NCI-H2107 treated with DMSO at 0.1 percent for 48 hours (cell line): Measurements from ENCODE around the gene CEP55.

Experiments
- DNase-seq: peaks from one replicate; lab custom pipeline; 2025; ENCODE audit not compliant: unreplicated experiment; lab: John Stamatoyannopoulos, UW

Gene CEP55

GRCh38 chr10:93468461-93469213 lies 27.8 kb upstream of the CEP55 start:
- no peak for DNase-seq

GRCh38 chr10:93469454-93469853 lies 27.0 kb upstream of the CEP55 start:
- DNase-seq = no peak

- DNase-seq = no peak
Measured at GRCh38 chr10:93471110-93471651, 25.2 kb upstream of the CEP55 start.

- DNase-seq = no peak
Measured at GRCh38 chr10:93473161-93473560, 23.3 kb upstream of the CEP55 start.

GRCh38 chr10:93473804-93474472 lies 22.5 kb upstream of the CEP55 start:
- no peak for DNase-seq

GRCh38 chr10:93475227-93475626 lies 21.2 kb upstream of the CEP55 start:
- DNase-seq = no peak

- DNase-seq = no peak
Measured at GRCh38 chr10:93475871-93476270, 20.5 kb upstream of the CEP55 start.

GRCh38 chr10:93476756-93477155 lies 19.7 kb upstream of the CEP55 start:
- no peak for DNase-seq

- DNase-seq = no peak
Measured at GRCh38 chr10:93478873-93479272, 17.5 kb upstream of the CEP55 start.

GRCh38 chr10:93481637-93482144 lies 14.7 kb upstream of the CEP55 start:
- DNase-seq = no peak

- peak; percentile 24 for DNase-seq
Measured at GRCh38 chr10:93482145-93482834, 14.1 kb upstream of the CEP55 start, which contains the start of gene MYOF. Gene MYOF, minus strand, starts transcription at chr10:93482334. Its CDS starts 140 bp downstream, at chr10:93482194.

GRCh38 chr10:93485690-93486089 lies 10.7 kb upstream of the CEP55 start:
- DNase-seq = no peak

GRCh38 chr10:93488956-93489528 lies 7.4 kb upstream of the CEP55 start:
- DNase-seq = no peak

GRCh38 chr10:93491602-93492121 lies 4.8 kb upstream of the CEP55 start:
- DNase-seq = no peak

GRCh38 chr10:93493162-93493561 lies 3.2 kb upstream of the CEP55 start:
- no peak for DNase-seq

- DNase-seq = no peak
Measured at GRCh38 chr10:93494494-93494893, 1.9 kb upstream of the CEP55 start.

GRCh38 chr10:93495654-93496321 lies 624 bp upstream of the CEP55 start:
- peak; percentile 9 for DNase-seq

- no peak for DNase-seq
Measured at GRCh38 chr10:93498166-93498565, 1.8 kb downstream of the CEP55 start.

- DNase-seq = no peak
Measured at GRCh38 chr10:93501650-93502049, 5.2 kb downstream of the CEP55 start.

- DNase-seq = no peak
Measured at GRCh38 chr10:93503075-93503474, 6.7 kb downstream of the CEP55 start.
